B cell (primary cell): ENCODE results near the gene SPECC1L. TPM values are rescaled to one million over a fixed set of nuclear protein-coding genes. Genes with fewer than 3 reads are reported as not detected.

Experiments
- ATAC-seq: fragments of 200-7000 bp; cut with Tn5 transposase; one replicate; pipeline ENCODE4 v1.10.0; 2021; ENCODE audit warnings: low read depth, mild to moderate bottlenecking, moderate number of reproducible peaks, moderate library complexity
- CTCF ChIA-PET: fragments of 350-600 bp; sonication (Branson Sonifier 250); formaldehyde crosslinking; loops from one replicate; lab custom pipeline; 2021; ENCODE audit warnings: antibody characterized with exemption, inconsistent platforms; lab: Charles Lee
- POLR2A ChIA-PET: fragments of 350-600 bp; sonication (Branson Sonifier 250); formaldehyde crosslinking; loops from one replicate; lab custom pipeline; 2021; ENCODE audit warnings: antibody characterized with exemption; lab: Charles Lee
- DNase-seq: peaks from one replicate; pipeline ENCODE4 v3.0.0; 2013
- H2AFZ ChIP-seq: 2 replicates; pipeline ENCODE4 v1.6.1; 2012; ENCODE audit warnings: mild to moderate bottlenecking, low read depth, low read length; ENCODE audit not compliant: insufficient read depth, poor library complexity, severe bottlenecking
- H3K27ac ChIP-seq, 2 donors: 1 replicate in 1 of 2; 2 replicates in 1 of 2; pipeline ENCODE4 v1.5.1; 2012 to 2013; ENCODE audit warnings: low read length in 2 of 2, mild to moderate bottlenecking in 2 of 2, moderate library complexity in 1 of 2
- H3K27me3 ChIP-seq, 4 experiments: fragments of 200-600 bp in 1 of 4; sonication (generic) in 1 of 4; replicated peaks in 1 of 4; 1 replicate in 2 of 4; 2 replicates in 2 of 4; pipeline versions ENCODE4 v1.6.1 to v1.7.0; 2013 to 2016; ENCODE audit warnings: low read length in 3 of 4, mild to moderate bottlenecking in 2 of 4, mixed read lengths in 1 of 4, moderate library complexity in 1 of 4; ENCODE audit not compliant: insufficient read depth in 4 of 4, control insufficient read depth in 3 of 4; ENCODE audit errors: control extremely low read depth in 1 of 4
- H3K36me3 ChIP-seq, 2 experiments: replicated peaks in 1 of 2; 1 replicate in 1 of 2; 2 replicates in 1 of 2; pipeline versions ENCODE4 v1.6.1 to v1.7.1; 2013; ENCODE audit warnings: low read length in 1 of 2; ENCODE audit not compliant: insufficient read depth in 2 of 2, control insufficient read depth in 1 of 2; ENCODE audit errors: control extremely low read depth in 1 of 2, extremely low read depth in 1 of 2
- H3K4me1 ChIP-seq, 2 donors: fragments of 200-600 bp in 1 of 2; sonication (generic) in 1 of 2; 1 replicate in 1 of 2; 2 replicates in 1 of 2; pipeline versions ENCODE4 v1.5.1 to v1.6.1; 2013 to 2017; ENCODE audit warnings: low read length in 2 of 2; ENCODE audit not compliant: control insufficient read depth in 2 of 2, insufficient read depth in 2 of 2
- H3K4me2 ChIP-seq: replicated peaks from 2 replicates; pipeline ENCODE3; 2012; ENCODE audit warnings: mild to moderate bottlenecking, low read depth, low read length; ENCODE audit not compliant: poor library complexity, severe bottlenecking
- H3K4me3 ChIP-seq, 5 experiments: fragments of 200-600 bp in 1 of 5; sonication (generic) in 1 of 5; 1 replicate in 3 of 5; 2 replicates in 2 of 5; pipeline versions ENCODE4 v1.5.1 to v1.7.0; 2011 to 2016; ENCODE audit warnings: low read length in 4 of 5, mild to moderate bottlenecking in 4 of 5, low read depth in 2 of 5, control low read depth in 1 of 5, moderate library complexity in 1 of 5; ENCODE audit not compliant: insufficient read depth in 1 of 5; ENCODE audit errors: control extremely low read depth in 1 of 5, extremely low read depth in 1 of 5
- H3K79me2 ChIP-seq: fragments of 200-600 bp; sonication (generic); one replicate; pipeline ENCODE4 v1.6.0; 2016; ENCODE audit warnings: low read length; ENCODE audit not compliant: control insufficient read depth, insufficient read depth
- H3K9ac ChIP-seq: fragments of 200-600 bp; sonication (generic); 2 replicates; pipeline ENCODE4 v1.6.1; 2017; ENCODE audit warnings: mild to moderate bottlenecking, low read length, moderate library complexity
- H3K9me3 ChIP-seq, 3 donors: one replicate each; pipeline versions ENCODE4 v1.6.1 to v1.7.1; 2013; ENCODE audit warnings: low read length in 2 of 3; ENCODE audit not compliant: control insufficient read depth in 2 of 3, insufficient read depth in 1 of 3; ENCODE audit errors: control extremely low read depth in 1 of 3
- H4K20me1 ChIP-seq: 2 replicates; pipeline ENCODE4 v1.6.0; 2012; ENCODE audit warnings: mild to moderate bottlenecking, low read length; ENCODE audit not compliant: insufficient read depth, control insufficient read depth, poor library complexity, severe bottlenecking
- H3K27ac Mint-ChIP-seq: one replicate; pipeline ENCODE4 v1.8.0; 2021; ENCODE audit warnings: mixed read lengths
- H3K27me3 Mint-ChIP-seq: one replicate; pipeline ENCODE4 v1.8.0; 2021; ENCODE audit warnings: mixed read lengths
- H3K4me1 Mint-ChIP-seq: one replicate; pipeline ENCODE4 v1.8.0; 2021; ENCODE audit warnings: mixed read lengths
- H3K4me3 Mint-ChIP-seq: one replicate; pipeline ENCODE4 v1.8.0; 2021; ENCODE audit warnings: mixed read lengths
- H3K9me3 Mint-ChIP-seq: one replicate; pipeline ENCODE4 v1.8.0; 2022; ENCODE audit warnings: mixed read lengths; ENCODE audit not compliant: insufficient read depth
- EZH2 ChIP-seq: IDR thresholded peaks from 2 replicates; pipeline ENCODE4 v1.6.1; 2012; ENCODE audit warnings: borderline replicate concordance, low read depth, mild to moderate bottlenecking, moderate library complexity, low read length; ENCODE audit not compliant: insufficient read depth, poor library complexity, severe bottlenecking
- WGBS: methylation state at CpG from one replicate; pipeline ENCODE4 v1.1.5; 2013; ENCODE audit warnings: missing lambda C conversion rate; ENCODE audit not compliant: insufficient coverage; 5-methylcytosine and 5-hydroxymethylcytosine counted together
- intact Hi-C: fragments of 100-400 bp; cut with micrococcal nuclease; formaldehyde crosslinking; loops from one replicate; pipeline ENCODE4 v1.10.0; 2022
- polyA plus RNA-seq: library from polyadenylated mRNA; depleted of rRNA; stranded (reverse); fragments of >200 nt; gene quantifications from 2 replicates; pipeline ENCODE4 v1.2.3, GENCODE V29; 2012
- total RNA-seq, 2 donors: library from RNA; stranded (reverse); fragments of 120-200 nt in 1 of 2; gene quantifications; 1 replicate in 1 of 2; 2 replicates in 1 of 2; pipeline versions ENCODE4 v1.2.3 to v1.2.4, GENCODE V29; 2013 to 2022
- TF ChIP-seq, protein P1 (sequence below): fragments of 200-600 bp; IDR thresholded peaks from one replicate; pipeline ENCODE4 v1.8.0; 2022; ENCODE audit warnings: antibody characterized with exemption, mild to moderate bottlenecking

The SPECC1L gene
- total and polyA plus RNA-seq, 2 donors (not counting 1 experiment from before 2014, with no cell fraction given): 14.4 to 85.3 TPM

- ATAC-seq: no peak
- H3K9me3 Mint-ChIP-seq: no peaks in the 10 kb centered on the region
- Histone ChIP-seq H2AFZ (no peak overlapping the region), H3K9me3 (no peaks in the 10 kb centered on the region), H3K4me2 (no peak overlapping the region), H3K27ac (no peak overlapping the region), H4K20me1 (peaks cover 12% of the 10 kb centered on the region), H3K4me1 (peaks cover 0 to 5% of the 10 kb centered on the region in 2 donors), H3K36me3 (peaks cover 13 to 36% of the 10 kb centered on the region in 2 experiments), H3K9ac (no peak overlapping the region), H3K79me2 (peaks cover 10% of the 10 kb centered on the region), H3K4me3 (no peak overlapping the region), H3K27me3 (no peaks in the 10 kb centered on the region)
- POLR2A ChIA-PET: no interaction called here
- WGBS: no CpG with 5 or more reads among the region's 3 CpGs
- H3K27ac Mint-ChIP-seq: no peak overlapping the region
- H3K4me1 Mint-ChIP-seq: peaks cover 19% of the 10 kb centered on the region
- no peak overlapping the region for H3K4me3 Mint-ChIP-seq
- no peaks in the 10 kb centered on the region for H3K27me3 Mint-ChIP-seq
- TF ChIP-seq EZH2: no peak
- TF ChIP-seq, protein P1, sequence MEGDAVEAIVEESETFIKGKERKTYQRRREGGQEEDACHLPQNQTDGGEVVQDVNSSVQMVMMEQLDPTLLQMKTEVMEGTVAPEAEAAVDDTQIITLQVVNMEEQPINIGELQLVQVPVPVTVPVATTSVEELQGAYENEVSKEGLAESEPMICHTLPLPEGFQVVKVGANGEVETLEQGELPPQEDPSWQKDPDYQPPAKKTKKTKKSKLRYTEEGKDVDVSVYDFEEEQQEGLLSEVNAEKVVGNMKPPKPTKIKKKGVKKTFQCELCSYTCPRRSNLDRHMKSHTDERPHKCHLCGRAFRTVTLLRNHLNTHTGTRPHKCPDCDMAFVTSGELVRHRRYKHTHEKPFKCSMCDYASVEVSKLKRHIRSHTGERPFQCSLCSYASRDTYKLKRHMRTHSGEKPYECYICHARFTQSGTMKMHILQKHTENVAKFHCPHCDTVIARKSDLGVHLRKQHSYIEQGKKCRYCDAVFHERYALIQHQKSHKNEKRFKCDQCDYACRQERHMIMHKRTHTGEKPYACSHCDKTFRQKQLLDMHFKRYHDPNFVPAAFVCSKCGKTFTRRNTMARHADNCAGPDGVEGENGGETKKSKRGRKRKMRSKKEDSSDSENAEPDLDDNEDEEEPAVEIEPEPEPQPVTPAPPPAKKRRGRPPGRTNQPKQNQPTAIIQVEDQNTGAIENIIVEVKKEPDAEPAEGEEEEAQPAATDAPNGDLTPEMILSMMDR: no peak
- CTCF ChIA-PET: interaction anchor here (1.4 kb wide), 1 partner anchor 28 kb away, joined by 4 read pairs; no protein-coding TSS in a partner anchor
- intact Hi-C loops: no loop called here
- no peak for DNase-seq
Measured at GRCh38 chr22:24393848-24394247, 123.2 kb downstream of the SPECC1L start.

- no CpG with 5 or more reads among the region's 2 CpGs for WGBS
- H3K4me1 ChIP-seq: peaks cover 0 to 8% of the 10 kb centered on the region in 2 donors
- H3K27me3 Mint-ChIP-seq: no peaks in the 10 kb centered on the region
- CTCF ChIA-PET: interaction anchor here (1.4 kb wide), 1 partner anchor 28 kb away, joined by 4 read pairs; no protein-coding TSS in a partner anchor
- no peak overlapping the region for H3K9ac ChIP-seq
- no peak overlapping the region for H3K27ac ChIP-seq
- H3K79me2 ChIP-seq: peaks cover 10% of the 10 kb centered on the region
- no peaks in the 10 kb centered on the region for H3K9me3 ChIP-seq
- intact Hi-C loops: no loop called here
- no peak for DNase-seq
- H3K9me3 Mint-ChIP-seq: no peaks in the 10 kb centered on the region
- H3K4me1 Mint-ChIP-seq: peaks cover 21% of the 10 kb centered on the region
- no peak overlapping the region for H3K27ac Mint-ChIP-seq
- ATAC-seq: no peak
- peaks cover 13 to 38% of the 10 kb centered on the region in 2 experiments for H3K36me3 ChIP-seq
- H3K4me3 Mint-ChIP-seq: no peak overlapping the region
- H4K20me1 ChIP-seq: peaks cover 10% of the 10 kb centered on the region
- no peaks in the 10 kb centered on the region for H3K27me3 ChIP-seq
- H3K4me3 ChIP-seq: no peak overlapping the region
- H2AFZ ChIP-seq: no peak overlapping the region
- H3K4me2 ChIP-seq: no peak overlapping the region
- TF ChIP-seq, protein P1: no peak
- no peak for TF ChIP-seq EZH2
- POLR2A ChIA-PET: no interaction called here
Measured at GRCh38 chr22:24394254-24394653, 123.6 kb downstream of the SPECC1L start.
